ENCODE data around the gene GABBR2.

- no peak for TF ChIP-seq CTCF (IDR thresholded peaks at IDR 0.05)
- TF ChIP-seq POLR2A (IDR thresholded peaks at IDR 0.05), result no peak
These were observed 192.4 kb downstream of the GABBR2 start for GRCh38 chr9:98516205-98516896.
